Breast epithelium (tissue), 4 donors: Measurements from ENCODE around the gene BDKRB1. TPM values are rescaled to one million over a fixed set of nuclear protein-coding genes. Genes with fewer than 3 reads are reported as not detected.
A peak's percentile ranks its signal among the peaks of the same experiment; 100 is the strongest.

Experiments used
- DNase-seq, 2 donors: peaks; one replicate each; pipeline ENCODE4 v3.0.0-alpha.2; 2019; ENCODE audit warnings: low spot score in 2 of 2
- H3K27ac ChIP-seq, 2 donors: fragments of 200-600 bp; sonication (generic) in 1 of 2; one replicate each; pipeline ENCODE4 v1.5.1; 2016 to 2019; ENCODE audit warnings: mild to moderate bottlenecking in 1 of 2
- H3K27me3 ChIP-seq, 2 donors: fragments of 200-600 bp; sonication (generic) in 1 of 2; one replicate each; pipeline versions ENCODE4 v1.5.1 to v1.6.0; 2017 to 2019; ENCODE audit warnings: control low read depth in 1 of 2, mild to moderate bottlenecking in 1 of 2
- H3K36me3 ChIP-seq: fragments of 200-600 bp; one replicate; pipeline ENCODE4 v1.5.1; 2019
- H3K4me1 ChIP-seq, 2 donors: fragments of 200-600 bp; sonication (generic); one replicate each; pipeline ENCODE4 v1.5.1; 2016 to 2019; ENCODE audit warnings: control low read depth in 1 of 2
- H3K4me3 ChIP-seq, 3 donors: fragments of 200-600 bp; sonication (generic); 1 replicate in 2 of 3; 2 replicates in 1 of 3; pipeline ENCODE4 v1.5.1; 2016 to 2019; ENCODE audit warnings: mild to moderate bottlenecking in 3 of 3, moderate library complexity in 2 of 3
- H3K9me3 ChIP-seq, 2 donors: fragments of 200-600 bp; sonication (generic) in 1 of 2; one replicate each; pipeline ENCODE4 v1.5.1; 2016 to 2019; ENCODE audit warnings: control low read depth in 1 of 2
- CTCF ChIP-seq, 3 donors: fragments of 450-650 bp; IDR thresholded peaks; one replicate each; pipeline ENCODE4 v1.5.1; 2016 to 2017; ENCODE audit warnings: antibody characterized with exemption in 3 of 3, mild to moderate bottlenecking in 3 of 3, moderate library complexity in 3 of 3
- POLR2A ChIP-seq: fragments of 450-650 bp; IDR thresholded peaks from one replicate; pipeline ENCODE4 v1.6.1; 2016; ENCODE audit warnings: antibody characterized with exemption, mild to moderate bottlenecking, moderate library complexity
- POLR2AphosphoS5 ChIP-seq, 3 donors: sonication (generic); formaldehyde crosslinking; IDR thresholded peaks; one replicate each; pipeline ENCODE4 v1.6.1; 2017; ENCODE audit warnings: antibody characterized with exemption in 3 of 3
- intact Hi-C: fragments of 100-400 bp; cut with DNase I; formaldehyde crosslinking; loops from one replicate; pipeline ENCODE4 v1.15.1; 2023; ENCODE audit warnings: low total_unique reads
- total RNA-seq, 3 donors: library from RNA; depleted of rRNA; stranded (reverse); fragments of >200 nt; gene quantifications; one replicate each; pipeline ENCODE4 v1.1.0, GENCODE V29; 2016

Gene BDKRB1
- total RNA-seq, 3 donors from 2014 or later = 5.9 TPM; not detected in 2

GRCh38 chr14:96216627-96217026 lies 39.4 kb upstream of the BDKRB1 start:
- H3K36me3 ChIP-seq = no peaks in the 10 kb centered on the region
- no peaks in the 10 kb centered on the region for H3K27me3 ChIP-seq
- TF ChIP-seq POLR2AphosphoS5 (IDR thresholded peaks at IDR 0.05) (no peak), POLR2A (no peak), CTCF (IDR thresholded peaks at IDR 0.05) (no peak)
- no peak for DNase-seq
- peak overlapping the region in 1 of 2 donors; percentile 60 for H3K27ac ChIP-seq
- intact Hi-C loops = no loop called here
- H3K4me1 ChIP-seq = no peaks in the 10 kb centered on the region
- no peak overlapping the region for H3K4me3 ChIP-seq
- H3K9me3 ChIP-seq = peaks cover 0 to 4% of the 10 kb centered on the region in 2 donors

GRCh38 chr14:96217376-96217913 lies 38.6 kb upstream of the BDKRB1 start:
- Histone ChIP-seq H3K27me3 (no peaks in the 10 kb centered on the region), H3K36me3 (no peaks in the 10 kb centered on the region), H3K27ac (no peak overlapping the region), H3K4me1 (no peaks in the 10 kb centered on the region), H3K4me3 (no peak overlapping the region), H3K9me3 (no peaks in the 10 kb centered on the region)
- no peak for DNase-seq
- TF ChIP-seq POLR2A = no peak
- no peak for TF ChIP-seq POLR2AphosphoS5 (IDR thresholded peaks at IDR 0.05)
- TF ChIP-seq CTCF (IDR thresholded peaks at IDR 0.05) = no peak
- intact Hi-C loops = no loop called here

- H3K36me3 ChIP-seq = no peaks in the 10 kb centered on the region
- no peaks in the 10 kb centered on the region for H3K9me3 ChIP-seq
- DNase-seq = no peak
- no peak overlapping the region for H3K27ac ChIP-seq
- H3K4me1 ChIP-seq = no peaks in the 10 kb centered on the region
- no peaks in the 10 kb centered on the region for H3K27me3 ChIP-seq
- intact Hi-C loops = no loop called here
- no peak overlapping the region for H3K4me3 ChIP-seq
- TF ChIP-seq CTCF (IDR thresholded peaks at IDR 0.05) (no peak), POLR2AphosphoS5 (IDR thresholded peaks at IDR 0.05) (no peak)
Measured at GRCh38 chr14:96221109-96221650, 34.8 kb upstream of the BDKRB1 start.

GRCh38 chr14:96221841-96222240 lies 34.2 kb upstream of the BDKRB1 start:
- Histone ChIP-seq H3K27ac (no peak overlapping the region), H3K4me1 (no peaks in the 10 kb centered on the region), H3K27me3 (no peaks in the 10 kb centered on the region), H3K36me3 (no peaks in the 10 kb centered on the region), H3K9me3 (no peaks in the 10 kb centered on the region), H3K4me3 (no peak overlapping the region)
- TF ChIP-seq CTCF (IDR thresholded peaks at IDR 0.05) = no peak
- TF ChIP-seq POLR2AphosphoS5 (IDR thresholded peaks at IDR 0.05) = no peak
- no peak for TF ChIP-seq POLR2A
- intact Hi-C loops = no loop called here
- no peak for DNase-seq

- no peaks in the 10 kb centered on the region for H3K36me3 ChIP-seq
- intact Hi-C loops = no loop called here
- H3K9me3 ChIP-seq = peaks cover 11 to 15% of the 10 kb centered on the region in 2 donors
- no peak overlapping the region for H3K4me3 ChIP-seq
- peak in 1 of 2 donors; percentile 58 for DNase-seq
- no peaks in the 10 kb centered on the region for H3K27me3 ChIP-seq
- H3K4me1 ChIP-seq = no peaks in the 10 kb centered on the region
- TF ChIP-seq CTCF (IDR thresholded peaks at IDR 0.05) = no peak
- H3K27ac ChIP-seq = peak overlapping the region; percentile 25 to 81
Measured at GRCh38 chr14:96224480-96225096, 31.4 kb upstream of the BDKRB1 start.
